ENCODE data around the gene PRUNE2.

GRCh38 chr9:76642701-76643209, 263.2 kb downstream of the PRUNE2 start:
- TF ChIP-seq CTCF (IDR thresholded peaks at IDR 0.05; ENCODE audit: low read depth, low read length, poor library complexity, severe bottlenecking) = no peak
- no peak for TF ChIP-seq EZH2phosphoT487 (IDR thresholded peaks at IDR 0.05; ENCODE audit: borderline replicate concordance, low read length)
